Osteocyte (in vitro differentiated cells): ENCODE data around the gene SSTR5. TPM values are rescaled to one million over a fixed set of nuclear protein-coding genes. Genes with fewer than 3 reads are reported as not detected.

Source experiments
- DNase-seq: peaks from one replicate; pipeline ENCODE4 v3.0.0; 2021; ENCODE audit warnings: mixed read lengths; ENCODE audit not compliant: unreplicated experiment; ENCODE audit errors: extremely low spot score
- H3K27ac Mint-ChIP-seq: one replicate; pipeline ENCODE4 v1.8.0; 2021; ENCODE audit warnings: mild to moderate bottlenecking, mixed read lengths; ENCODE audit not compliant: unreplicated experiment
- H3K27me3 Mint-ChIP-seq: one replicate; pipeline ENCODE4 v1.8.0; 2021; ENCODE audit warnings: mixed read lengths; ENCODE audit not compliant: unreplicated experiment
- H3K36me3 Mint-ChIP-seq: one replicate; pipeline ENCODE4 v1.8.0; 2021; ENCODE audit warnings: mixed read lengths; ENCODE audit not compliant: unreplicated experiment
- H3K4me1 Mint-ChIP-seq: one replicate; pipeline ENCODE4 v1.8.0; 2021; ENCODE audit warnings: mixed read lengths; ENCODE audit not compliant: unreplicated experiment
- H3K4me3 Mint-ChIP-seq: one replicate; pipeline ENCODE4 v1.8.0; 2021; ENCODE audit warnings: mild to moderate bottlenecking, moderate library complexity, mixed read lengths; ENCODE audit not compliant: unreplicated experiment
- H3K9me3 Mint-ChIP-seq: one replicate; pipeline ENCODE4 v1.8.0; 2021; ENCODE audit warnings: mixed read lengths; ENCODE audit not compliant: unreplicated experiment
- CTCF ChIP-seq: fragments of 200-600 bp; sonication (generic); IDR thresholded peaks from 2 replicates; pipeline ENCODE4 v1.5.0; 2021; ENCODE audit warnings: antibody characterized with exemption, mild to moderate bottlenecking, moderate library complexity
- total RNA-seq: library from RNA; stranded (reverse); gene quantifications from 2 replicates; pipeline ENCODE4 v1.2.1, GENCODE V29; 2021

Gene SSTR5
- total RNA-seq, 1 donor from 2014 or later, result not detected

DNA sequence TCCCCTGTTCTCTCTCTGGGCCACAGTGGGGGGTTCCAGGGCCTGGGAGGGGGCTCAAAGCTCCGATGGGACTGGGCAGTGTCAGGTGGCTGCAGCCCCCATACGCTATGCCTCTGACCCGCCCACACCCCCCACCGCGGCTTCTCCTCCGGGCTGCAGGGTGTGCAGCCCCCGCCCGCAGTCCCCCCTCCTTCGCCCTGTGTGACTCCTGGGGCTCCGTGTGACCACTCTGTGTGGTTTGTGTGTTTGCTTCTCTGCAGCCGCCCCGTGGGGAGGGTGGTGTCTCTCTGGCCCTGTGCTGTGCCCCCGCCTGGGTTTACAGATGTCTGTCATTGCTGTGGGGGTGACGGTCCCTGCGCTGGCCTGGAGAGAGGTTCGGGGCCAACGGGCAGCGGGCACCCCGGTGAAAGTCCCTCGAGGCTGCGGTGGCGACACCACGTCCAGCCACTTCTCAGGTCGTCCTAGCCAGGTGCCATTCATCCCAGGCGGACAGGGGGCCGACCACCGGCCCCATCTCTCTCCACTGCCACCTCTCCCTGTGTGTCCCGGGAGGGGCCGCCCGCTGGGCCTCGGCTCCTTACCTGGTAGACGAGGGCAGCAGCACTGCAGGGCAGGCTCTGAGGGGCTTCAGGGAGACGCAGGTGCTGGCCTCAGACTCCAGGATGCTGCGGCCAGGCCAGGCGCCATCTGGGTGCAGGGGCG lies 5.5 kb downstream of the SSTR5 start:
- H3K4me1 Mint-ChIP-seq, result peaks cover 7% of the 10 kb centered on the region
- DNase-seq, result no peak
- peaks cover 8% of the 10 kb centered on the region for H3K27me3 Mint-ChIP-seq
- no peak overlapping the region for H3K4me3 Mint-ChIP-seq
- H3K9me3 Mint-ChIP-seq, result no peaks in the 10 kb centered on the region
- no peak overlapping the region for H3K27ac Mint-ChIP-seq
- TF ChIP-seq CTCF, result no peak
- no peaks in the 10 kb centered on the region for H3K36me3 Mint-ChIP-seq

DNA sequence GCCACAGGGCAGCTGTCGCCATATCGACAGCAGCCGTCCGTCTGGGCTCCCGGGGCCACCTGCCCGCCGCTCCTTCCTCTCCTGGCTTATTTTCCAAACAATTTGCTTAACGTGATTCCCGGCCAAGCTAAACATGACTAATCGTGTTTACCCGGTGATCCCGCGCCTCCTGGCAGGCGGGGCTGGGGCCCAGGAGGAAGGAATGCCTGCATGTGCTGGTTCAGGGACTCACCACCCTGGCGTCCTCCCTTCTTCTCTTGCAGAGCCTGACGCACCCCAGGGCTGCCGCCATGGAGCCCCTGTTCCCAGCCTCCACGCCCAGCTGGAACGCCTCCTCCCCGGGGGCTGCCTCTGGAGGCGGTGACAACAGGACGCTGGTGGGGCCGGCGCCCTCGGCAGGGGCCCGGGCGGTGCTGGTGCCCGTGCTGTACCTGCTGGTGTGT lies 6.1 kb downstream of the SSTR5 start:
- peaks cover 7% of the 10 kb centered on the region for H3K4me1 Mint-ChIP-seq
- no peaks in the 10 kb centered on the region for H3K36me3 Mint-ChIP-seq
- H3K9me3 Mint-ChIP-seq, result no peaks in the 10 kb centered on the region
- no peak for DNase-seq
- no peak for TF ChIP-seq CTCF
- no peak overlapping the region for H3K4me3 Mint-ChIP-seq
- H3K27me3 Mint-ChIP-seq, result peaks cover 8% of the 10 kb centered on the region
- no peak overlapping the region for H3K27ac Mint-ChIP-seq

GRCh38 chr16:1079341-1079740 lies 6.8 kb downstream of the SSTR5 start:
- peaks cover 7% of the 10 kb centered on the region for H3K4me1 Mint-ChIP-seq
- no peak for DNase-seq
- no peak overlapping the region for H3K4me3 Mint-ChIP-seq

GRCh38 chr16:1079786-1080525 lies 7.4 kb downstream of the SSTR5 start:
- Mint-ChIP-seq H3K4me3 (no peak overlapping the region), H3K9me3 (peaks cover 4% of the 10 kb centered on the region), H3K36me3 (no peaks in the 10 kb centered on the region), H3K4me1 (peaks cover 7% of the 10 kb centered on the region), H3K27me3 (peaks cover 8% of the 10 kb centered on the region), H3K27ac (no peak overlapping the region)
- no peak for DNase-seq
- no peak for TF ChIP-seq CTCF

More at GRCh38 chr16:1079341-1079740, 6.8 kb downstream of the SSTR5 start:
- Mint-ChIP-seq H3K27ac (no peak overlapping the region), H3K9me3 (no peaks in the 10 kb centered on the region), H3K27me3 (peaks cover 8% of the 10 kb centered on the region), H3K36me3 (no peaks in the 10 kb centered on the region)
- TF ChIP-seq CTCF, result no peak
